Liver (tissue), 9 donors: Measurements from ENCODE around the gene MAP2K3. TPM values are rescaled to one million over a fixed set of nuclear protein-coding genes. Genes with fewer than 3 reads are reported as not detected.
A peak's percentile ranks its signal among the peaks of the same experiment; 100 is the strongest.

Source experiments
- DNase-seq: peaks from one replicate; pipeline ENCODE4 v3.0.0-alpha.2; 2017; ENCODE audit warnings: low spot score
- H3K27ac ChIP-seq, 2 donors: one replicate each; pipeline ENCODE4 v1.7.0; 2013; ENCODE audit warnings: inconsistent platforms in 2 of 2, low read length in 2 of 2, control low read depth in 1 of 2, low read depth in 1 of 2, mild to moderate bottlenecking in 1 of 2
- H3K27me3 ChIP-seq, 4 donors: one replicate each; pipeline versions ENCODE4 v1.6.1 to v1.7.0; 2013; ENCODE audit warnings: low read length in 3 of 4, inconsistent platforms in 1 of 4, mild to moderate bottlenecking in 1 of 4, moderate library complexity in 1 of 4; ENCODE audit not compliant: control insufficient read depth in 4 of 4, insufficient read depth in 4 of 4
- H3K36me3 ChIP-seq, 4 donors: one replicate each; pipeline versions ENCODE4 v1.6.1 to v1.7.0; 2013; ENCODE audit warnings: low read length in 3 of 4, mild to moderate bottlenecking in 3 of 4, low read depth in 1 of 4, moderate library complexity in 1 of 4; ENCODE audit not compliant: control insufficient read depth in 4 of 4, insufficient read depth in 3 of 4
- H3K4me1 ChIP-seq, 4 donors: one replicate each; pipeline versions ENCODE4 v1.6.1 to v1.7.0; 2013; ENCODE audit warnings: low read length in 3 of 4, mild to moderate bottlenecking in 3 of 4, moderate library complexity in 1 of 4; ENCODE audit not compliant: control insufficient read depth in 4 of 4, insufficient read depth in 4 of 4
- H3K4me3 ChIP-seq, 3 donors: one replicate each; pipeline versions ENCODE4 v1.6.1 to v1.7.0; 2013; ENCODE audit warnings: low read length in 3 of 3, control low read depth in 1 of 3, low read depth in 1 of 3, mild to moderate bottlenecking in 1 of 3
- H3K9ac ChIP-seq, 2 donors: one replicate each; pipeline ENCODE4 v1.7.0; 2013; ENCODE audit warnings: low read length in 2 of 2, mild to moderate bottlenecking in 2 of 2, moderate library complexity in 2 of 2, control low read depth in 1 of 2, low read depth in 1 of 2
- H3K9me3 ChIP-seq, 4 donors: one replicate each; pipeline versions ENCODE4 v1.6.1 to v1.7.0; 2013; ENCODE audit warnings: low read length in 3 of 4; ENCODE audit not compliant: control insufficient read depth in 4 of 4
- EGR1 ChIP-seq, 2 donors: IDR thresholded peaks; 2 replicates each; pipeline ENCODE4 v1.6.1; 2016 to 2018; ENCODE audit warnings: antibody characterized with exemption in 2 of 2, low read depth in 2 of 2
- FOXA1 ChIP-seq: IDR thresholded peaks from 2 replicates; pipeline ENCODE4 v1.6.1; 2016; ENCODE audit warnings: antibody characterized with exemption
- FOXA2 ChIP-seq: IDR thresholded peaks from 2 replicates; pipeline ENCODE4 v1.6.1; 2016; ENCODE audit warnings: antibody characterized with exemption
- HNF4A ChIP-seq, 2 donors: conservative IDR thresholded peaks; 2 replicates each; pipeline ENCODE4 v1.6.1; 2016; ENCODE audit warnings: antibody characterized with exemption in 2 of 2, mild to moderate bottlenecking in 2 of 2
- HNF4G ChIP-seq: IDR thresholded peaks from 2 replicates; pipeline ENCODE4 v1.6.1; 2016; ENCODE audit warnings: antibody characterized with exemption
- JUND ChIP-seq, 2 donors: IDR thresholded peaks; 2 replicates each; pipeline ENCODE4 v1.6.1; 2016; ENCODE audit warnings: antibody characterized with exemption in 2 of 2
- NR2F2 ChIP-seq: IDR thresholded peaks from 2 replicates; pipeline ENCODE4 v1.6.1; 2016; ENCODE audit warnings: antibody characterized with exemption
- RAD21 ChIP-seq, 2 donors: IDR thresholded peaks; 2 replicates each; pipeline ENCODE4 v1.6.1; 2016; ENCODE audit warnings: antibody characterized with exemption in 2 of 2, mild to moderate bottlenecking in 2 of 2
- RXRA ChIP-seq, 2 donors: IDR thresholded peaks; 2 replicates each; pipeline ENCODE4 v1.6.1; 2017 to 2018; ENCODE audit warnings: antibody characterized with exemption in 2 of 2, mild to moderate bottlenecking in 1 of 2
- YY1 ChIP-seq: IDR thresholded peaks from 2 replicates; pipeline ENCODE4 v1.6.1; 2016; ENCODE audit warnings: antibody characterized with exemption, mild to moderate bottlenecking
- WGBS: extraction: QIAGEN DNeasy Blood & Tissue Kit; methylation state at CpG from one replicate; pipeline ENCODE4 v1.1.7; 2013; 5-methylcytosine and 5-hydroxymethylcytosine counted together
- polyA plus RNA-seq, 2 donors: library from polyadenylated mRNA; stranded (reverse) in 1 of 2; unstranded in 1 of 2; fragments of 200-250 nt in 1 of 2; fragments of >200 nt in 1 of 2; fragmentation: Nextera tagmentation in 1 of 2; extraction: Ambion mirVana in 1 of 2; gene quantifications; one replicate each; pipeline versions ENCODE4 v1.2.1 to v1.2.3, GENCODE V29; 2013 to 2015
- total RNA-seq, 2 donors: library from RNA; depleted of rRNA; stranded (reverse); fragments of >200 nt; gene quantifications; one replicate each; pipeline ENCODE4 v1.2.3, GENCODE V29; 2014
- TF ChIP-seq, protein P1 (sequence below): fragments of 150-350 bp; IDR thresholded peaks from 2 replicates; pipeline ENCODE4 v1.5.1; 2017; ENCODE audit warnings: improper control_type of control experiment, low read depth, low read length; ENCODE audit not compliant: missing input control
- TF ChIP-seq, protein P2 (sequence below): IDR thresholded peaks from 2 replicates; pipeline ENCODE4 v1.6.1; 2016; ENCODE audit warnings: antibody characterized with exemption
- TF ChIP-seq, protein P3 (sequence below): IDR thresholded peaks from 2 replicates; pipeline ENCODE4 v1.6.1; 2016; ENCODE audit warnings: antibody characterized with exemption
- donor health status: healthy.
- donor health status: healthy.
- donor health status: healthy.
- donor health status: healthy.
- donor health status: healthy.

Gene MAP2K3
- total and polyA plus RNA-seq, 4 donors: 21.6 to 88.4 (median 30.5) TPM

DNA sequence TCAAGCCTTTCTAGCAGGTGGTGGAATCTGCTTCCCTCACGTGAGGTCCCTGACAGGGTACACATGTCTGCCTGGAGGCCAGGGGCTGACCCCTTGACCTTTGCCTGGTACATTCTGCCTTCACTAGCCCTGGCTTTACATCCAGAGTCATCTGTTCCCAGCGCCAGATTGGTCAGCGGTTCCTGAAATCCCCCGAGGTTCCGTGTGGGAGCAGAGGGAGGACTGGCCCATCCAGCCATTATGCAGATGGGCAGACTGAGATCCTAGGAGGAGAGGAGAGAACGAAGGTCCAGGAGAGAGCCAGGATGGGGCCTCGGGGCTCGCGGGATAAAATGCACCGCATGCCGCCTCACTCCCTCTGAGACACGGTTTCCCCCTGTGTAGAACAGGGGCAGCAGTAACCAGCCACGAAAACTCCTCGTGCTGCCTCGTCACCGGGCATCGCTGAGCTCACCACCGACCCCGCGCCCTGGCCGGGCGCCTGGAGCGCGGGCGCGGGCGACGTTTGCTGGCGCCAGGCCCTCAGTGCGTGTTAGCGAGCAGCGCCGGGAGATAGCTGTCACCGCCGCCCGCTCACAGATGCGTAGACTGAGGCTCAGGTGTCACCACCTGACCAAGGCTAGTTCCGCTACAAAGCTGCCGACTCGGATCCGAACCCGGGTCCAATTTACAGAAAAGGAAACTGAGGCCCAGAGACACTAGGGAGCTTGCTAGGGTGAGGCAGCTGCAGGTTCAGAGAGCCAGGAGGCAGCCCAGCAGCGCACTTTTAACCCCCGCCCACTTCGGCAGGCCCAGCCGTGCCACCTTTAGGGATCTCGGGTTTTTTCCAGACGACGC lies 811 bp upstream of the MAP2K3 start:
- 17% methylated on average over 49 of the region's 49 CpGs for WGBS
- Histone ChIP-seq H3K36me3 (no peaks in the 10 kb centered on the region), H3K4me1 (peaks cover 14 to 32% (median 20%) of the 10 kb centered on the region in 4 donors), H3K9me3 (no peaks in the 10 kb centered on the region), H3K27me3 (no peaks in the 10 kb centered on the region), H3K27ac (peak overlapping the region; percentile 42 to 96), H3K9ac (no peak overlapping the region), H3K4me3 (peak overlapping the region in 2 of 3 donors; percentile 46 to 69)
- DNase-seq: no peak
- TF ChIP-seq HNF4A (conservative IDR thresholded peaks at IDR 0.05) (no peak), FOXA1 (no peak)

DNA sequence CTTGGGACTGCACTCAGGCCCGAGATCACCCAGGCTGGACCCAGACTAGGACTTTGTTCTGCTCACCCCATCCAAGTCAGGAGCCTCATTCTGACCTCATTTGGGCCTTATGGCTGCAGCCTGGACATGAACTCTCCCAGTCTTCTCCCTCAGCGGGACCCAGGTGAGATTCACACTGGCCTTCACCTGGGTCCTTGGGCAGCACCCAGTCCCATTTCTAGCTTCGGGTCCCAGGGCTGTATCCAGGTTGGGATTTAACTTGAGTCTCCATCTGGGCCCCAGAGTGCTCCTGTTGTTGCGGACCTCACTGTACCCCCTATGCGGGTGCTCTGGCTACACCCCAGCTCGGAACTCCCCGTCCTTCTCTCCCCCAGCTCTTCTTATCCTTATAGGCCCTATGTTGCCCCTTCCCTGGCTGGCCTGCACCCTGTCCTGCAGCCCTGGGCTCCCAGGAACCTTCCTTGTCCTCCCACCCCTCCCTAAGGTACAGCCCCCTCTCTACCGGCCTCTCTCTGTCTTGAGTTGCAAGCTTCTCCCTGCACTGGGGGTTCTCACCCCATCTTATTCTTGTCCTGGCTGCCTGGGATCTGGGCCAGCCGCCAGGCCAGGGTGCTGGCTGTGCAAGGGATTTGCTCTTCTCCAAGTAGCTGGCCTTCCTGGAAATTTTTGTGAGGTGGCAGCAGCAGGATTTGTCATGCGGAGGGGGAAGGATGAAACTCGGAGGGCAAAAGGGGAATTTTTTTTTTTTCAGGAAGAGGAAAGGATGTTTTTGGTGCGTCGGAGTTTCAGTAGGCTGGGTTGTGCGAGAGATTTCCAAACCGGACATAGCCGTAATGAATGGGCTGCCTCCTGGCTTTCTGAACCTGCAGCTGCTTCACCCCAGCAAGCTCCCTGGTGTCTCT lies 904 bp downstream of the MAP2K3 start:
- Histone ChIP-seq H3K4me1 (peaks cover 24 to 45% (median 34%) of the 10 kb centered on the region in 4 donors), H3K9me3 (no peaks in the 10 kb centered on the region), H3K27ac (peak overlapping the region; percentile 89 to 96), H3K27me3 (no peaks in the 10 kb centered on the region), H3K36me3 (no peaks in the 10 kb centered on the region), H3K9ac (peak overlapping the region; percentile 32 to 97), H3K4me3 (peak overlapping the region; percentile 58 to 92 (median 82))
- peak; percentile 51 for DNase-seq
- TF ChIP-seq JUND (IDR thresholded peaks at IDR 0.05) (no peak), HNF4A (conservative IDR thresholded peaks at IDR 0.05) (peak; percentile 69 to 88), RXRA (IDR thresholded peaks at IDR 0.05) (peak; percentile 27 to 62), EGR1 (IDR thresholded peaks at IDR 0.05; ENCODE audit: low read depth in 2 of 2) (no peak), YY1 (peak; percentile 16), NR2F2 (peak; percentile 5), HNF4G (peak; percentile 43), RAD21 (IDR thresholded peaks at IDR 0.05) (no peak)
- TF ChIP-seq, protein P1, sequence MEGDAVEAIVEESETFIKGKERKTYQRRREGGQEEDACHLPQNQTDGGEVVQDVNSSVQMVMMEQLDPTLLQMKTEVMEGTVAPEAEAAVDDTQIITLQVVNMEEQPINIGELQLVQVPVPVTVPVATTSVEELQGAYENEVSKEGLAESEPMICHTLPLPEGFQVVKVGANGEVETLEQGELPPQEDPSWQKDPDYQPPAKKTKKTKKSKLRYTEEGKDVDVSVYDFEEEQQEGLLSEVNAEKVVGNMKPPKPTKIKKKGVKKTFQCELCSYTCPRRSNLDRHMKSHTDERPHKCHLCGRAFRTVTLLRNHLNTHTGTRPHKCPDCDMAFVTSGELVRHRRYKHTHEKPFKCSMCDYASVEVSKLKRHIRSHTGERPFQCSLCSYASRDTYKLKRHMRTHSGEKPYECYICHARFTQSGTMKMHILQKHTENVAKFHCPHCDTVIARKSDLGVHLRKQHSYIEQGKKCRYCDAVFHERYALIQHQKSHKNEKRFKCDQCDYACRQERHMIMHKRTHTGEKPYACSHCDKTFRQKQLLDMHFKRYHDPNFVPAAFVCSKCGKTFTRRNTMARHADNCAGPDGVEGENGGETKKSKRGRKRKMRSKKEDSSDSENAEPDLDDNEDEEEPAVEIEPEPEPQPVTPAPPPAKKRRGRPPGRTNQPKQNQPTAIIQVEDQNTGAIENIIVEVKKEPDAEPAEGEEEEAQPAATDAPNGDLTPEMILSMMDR: no peak
- WGBS: under 1% methylated on average over 16 of the region's 16 CpGs

DNA sequence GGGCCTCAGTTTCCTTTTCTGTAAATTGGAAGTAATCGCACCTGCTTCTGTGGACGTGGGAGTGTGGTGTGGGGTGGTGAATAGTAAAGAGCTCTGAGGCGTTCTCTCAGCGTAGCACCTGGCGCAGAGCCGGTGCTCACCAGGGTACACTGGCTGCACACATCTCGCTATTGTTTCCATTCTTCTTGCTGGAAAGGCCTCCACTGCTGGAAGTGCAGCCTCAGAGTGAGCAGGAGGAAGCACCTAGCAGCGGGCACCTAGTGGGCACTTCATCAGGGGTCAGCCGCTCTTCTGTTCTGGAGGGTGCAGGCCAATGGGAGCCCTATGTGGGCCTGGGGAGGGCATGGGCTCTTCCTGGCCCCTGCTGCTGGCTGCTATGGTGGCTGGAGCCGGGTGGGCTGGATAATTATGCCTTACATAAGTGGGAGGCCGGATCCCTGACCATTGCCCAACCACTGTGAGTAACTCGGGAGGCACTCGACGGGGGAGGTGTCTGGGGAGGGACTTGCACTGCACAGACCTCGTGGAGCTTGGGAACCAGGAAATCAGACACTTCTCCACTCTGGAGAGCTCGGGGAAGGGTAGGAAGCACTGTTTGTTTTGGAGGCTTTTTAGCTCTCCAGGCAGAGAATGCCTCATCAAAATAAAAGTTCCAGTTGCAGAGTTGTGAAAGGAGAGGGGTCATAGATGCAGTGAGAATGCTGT lies 1.7 kb downstream of the MAP2K3 start:
- Histone ChIP-seq H3K4me3 (peak overlapping the region; percentile 58 to 92 (median 82)), H3K27me3 (no peaks in the 10 kb centered on the region), H3K27ac (peak overlapping the region; percentile 89 to 96), H3K4me1 (peaks cover 24 to 46% (median 34%) of the 10 kb centered on the region in 4 donors), H3K9ac (peak overlapping the region; percentile 74 to 97), H3K36me3 (no peaks in the 10 kb centered on the region), H3K9me3 (no peaks in the 10 kb centered on the region)
- DNase-seq: peak; percentile 73
- 2% methylated on average over 16 of the region's 16 CpGs for WGBS
- TF ChIP-seq EGR1 (IDR thresholded peaks at IDR 0.05; ENCODE audit: low read depth in 2 of 2) (peak; percentile 59 to 80), RAD21 (IDR thresholded peaks at IDR 0.05) (peak in 1 of 2 donors; percentile 8), FOXA2 (peak; percentile 27), YY1 (peak; percentile 71), HNF4A (conservative IDR thresholded peaks at IDR 0.05) (peak; percentile 56 to 78)
- TF ChIP-seq, protein P2, sequence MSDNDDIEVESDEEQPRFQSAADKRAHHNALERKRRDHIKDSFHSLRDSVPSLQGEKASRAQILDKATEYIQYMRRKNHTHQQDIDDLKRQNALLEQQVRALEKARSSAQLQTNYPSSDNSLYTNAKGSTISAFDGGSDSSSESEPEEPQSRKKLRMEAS: peak; percentile 98
- TF ChIP-seq, protein P1: no peak
- TF ChIP-seq, protein P3, sequence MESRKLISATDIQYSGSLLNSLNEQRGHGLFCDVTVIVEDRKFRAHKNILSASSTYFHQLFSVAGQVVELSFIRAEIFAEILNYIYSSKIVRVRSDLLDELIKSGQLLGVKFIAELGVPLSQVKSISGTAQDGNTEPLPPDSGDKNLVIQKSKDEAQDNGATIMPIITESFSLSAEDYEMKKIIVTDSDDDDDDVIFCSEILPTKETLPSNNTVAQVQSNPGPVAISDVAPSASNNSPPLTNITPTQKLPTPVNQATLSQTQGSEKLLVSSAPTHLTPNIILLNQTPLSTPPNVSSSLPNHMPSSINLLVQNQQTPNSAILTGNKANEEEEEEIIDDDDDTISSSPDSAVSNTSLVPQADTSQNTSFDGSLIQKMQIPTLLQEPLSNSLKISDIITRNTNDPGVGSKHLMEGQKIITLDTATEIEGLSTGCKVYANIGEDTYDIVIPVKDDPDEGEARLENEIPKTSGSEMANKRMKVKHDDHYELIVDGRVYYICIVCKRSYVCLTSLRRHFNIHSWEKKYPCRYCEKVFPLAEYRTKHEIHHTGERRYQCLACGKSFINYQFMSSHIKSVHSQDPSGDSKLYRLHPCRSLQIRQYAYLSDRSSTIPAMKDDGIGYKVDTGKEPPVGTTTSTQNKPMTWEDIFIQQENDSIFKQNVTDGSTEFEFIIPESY: peak; percentile 75
